Panc1 (cell line): ENCODE measurements around the gene STARD3NL. TPM values are rescaled to one million over a fixed set of nuclear protein-coding genes. Genes with fewer than 3 reads are reported as not detected.

ENCODE experiments used
- ATAC-seq: fragments of 200-7000 bp; cut with Tn5 transposase; 2 replicates; pipeline ENCODE4 v1.9.1; 2020; ENCODE audit warnings: mild to moderate bottlenecking, moderate library complexity
- BruUV-seq: library from RNA; stranded (reverse); fragments of 400-500 nt; replicated peaks from 2 replicates; lab custom pipeline; 2021; lab: Mats Ljungman, UMichigan
- CTCF ChIA-PET: fragments of 300-600 bp; sonication (Branson Sonifier 250); formaldehyde crosslinking; loops from one replicate; lab custom pipeline; 2022; ENCODE audit warnings: antibody characterized with exemption; lab: Charles Lee
- POLR2A ChIA-PET: fragments of 300-600 bp; sonication (Branson Sonifier 250); formaldehyde crosslinking; loops from one replicate; lab custom pipeline; 2022; ENCODE audit warnings: antibody characterized with exemption; lab: Charles Lee
- DNase-seq: peaks from one replicate; pipeline ENCODE4 v3.0.0-alpha.2; 2010; ENCODE audit warnings: low read depth, low spot score
- H3K27ac ChIP-seq: 2 replicates; pipeline ENCODE4 v1.5.1; 2011; ENCODE audit warnings: mild to moderate bottlenecking, low read length, inconsistent platforms
- H3K27me3 ChIP-seq: fragments of 200-500 bp; sonication (Bioruptor generic); 2 replicates; pipeline ENCODE4 v1.6.0; 2014; ENCODE audit warnings: low read length, inconsistent platforms; ENCODE audit not compliant: control insufficient read depth, insufficient read depth
- H3K36me3 ChIP-seq: fragments of 200-500 bp; sonication (Bioruptor generic); 2 replicates; pipeline ENCODE4 v1.5.1; 2014; ENCODE audit warnings: inconsistent platforms, mild to moderate bottlenecking, low read length, moderate library complexity; ENCODE audit not compliant: control insufficient read depth, insufficient read depth
- H3K4me1 ChIP-seq: 2 replicates; pipeline ENCODE4 v1.5.1; 2011; ENCODE audit warnings: inconsistent platforms, mild to moderate bottlenecking, low read length, moderate library complexity; ENCODE audit not compliant: control insufficient read depth, insufficient read depth
- H3K4me3 ChIP-seq, 2 experiments: 2 replicates each; pipeline ENCODE4 v1.5.1; 2011 to 2012; ENCODE audit warnings: low read depth in 2 of 2, low read length in 2 of 2, mild to moderate bottlenecking in 2 of 2, inconsistent platforms in 1 of 2, moderate library complexity in 1 of 2
- H3K9me3 ChIP-seq: fragments of 200-500 bp; sonication (Bioruptor generic); 2 replicates; pipeline ENCODE4 v1.5.1; 2014; ENCODE audit warnings: low read depth, mild to moderate bottlenecking, inconsistent platforms, low read length, moderate library complexity; ENCODE audit not compliant: control insufficient read depth, insufficient read depth
- CTCF ChIP-seq: fragments of 450-650 bp; IDR thresholded peaks from 2 replicates; pipeline ENCODE4 v1.5.1; 2017; ENCODE audit warnings: mild to moderate bottlenecking
- POLR2AphosphoS5 ChIP-seq: IDR thresholded peaks from 2 replicates; pipeline ENCODE4 v1.6.1; 2012; ENCODE audit warnings: mild to moderate bottlenecking, low read depth, low read length, moderate library complexity
- REST ChIP-seq, 2 experiments: IDR thresholded peaks; 2 replicates each; pipeline ENCODE4 v1.6.1; 2011 to 2012; ENCODE audit warnings: low read depth in 2 of 2, control low read depth in 1 of 2, low read length in 1 of 2, mild to moderate bottlenecking in 1 of 2, moderate library complexity in 1 of 2; ENCODE audit not compliant: insufficient read depth in 1 of 2
- SIN3A ChIP-seq: IDR thresholded peaks from 2 replicates; pipeline ENCODE4 v1.6.1; 2012; ENCODE audit warnings: low read depth, mild to moderate bottlenecking, low read length, moderate library complexity, borderline replicate concordance; ENCODE audit not compliant: insufficient read depth
- TCF7L2 ChIP-seq: IDR thresholded peaks from 2 replicates; pipeline ENCODE4 v1.6.1; 2011; ENCODE audit warnings: mild to moderate bottlenecking, low read depth, low read length, inconsistent platforms
- in situ Hi-C: cut with HindIII; loops from 2 replicates; pipeline ENCODE4 v1.10.0; 2016; ENCODE audit warnings: low sequenced_read_pairs, low pct_unique_long_range_greater_than_20kb
- intact Hi-C: fragments of 100-400 bp; cut with micrococcal nuclease; formaldehyde crosslinking; loops from one replicate; pipeline ENCODE4 v1.10.0; 2022; ENCODE audit not compliant: unreplicated experiment
- total RNA-seq: library from RNA; stranded (reverse); gene quantifications from one replicate; pipeline ENCODE4 v1.2.1, GENCODE V29; 2021; ENCODE audit not compliant: unreplicated experiment

STARD3NL gene
- total RNA-seq, 1 experiment from 2014 or later: 75.7 TPM

- Histone ChIP-seq H3K9me3 (no peaks in the 10 kb centered on the region), H3K4me1 (no peaks in the 10 kb centered on the region), H3K27me3 (no peaks in the 10 kb centered on the region), H3K27ac (no peak overlapping the region), H3K4me3 (no peak overlapping the region), H3K36me3 (peaks cover 10% of the 10 kb centered on the region)
- POLR2A ChIA-PET: no interaction called here
- ATAC-seq (no peak), DNase-seq (no peak)
- BruUV-seq: no TSS peak
- intact Hi-C loops (loop anchor here (5.0 kb wide), 1 partner anchor 100 kb away; no protein-coding TSS in a partner anchor), in situ Hi-C loops (no loop called here)
- TF ChIP-seq SIN3A (no peak), POLR2AphosphoS5 (no peak), CTCF (no peak), TCF7L2 (no peak), REST (IDR thresholded peaks at IDR 0.05; ENCODE audit: insufficient read depth in 1 of 2, low read depth in 2 of 2, low read length in 1 of 2) (no peak)
- CTCF ChIA-PET: no interaction called here
Observed at GRCh38 chr7:38217672-38218071, 39.6 kb downstream of the STARD3NL start.

GRCh38 chr7:38220452-38220851 lies 42.4 kb downstream of the STARD3NL start:
- BruUV-seq: no TSS peak
- no peak for TF ChIP-seq SIN3A
- TF ChIP-seq REST (IDR thresholded peaks at IDR 0.05; ENCODE audit: insufficient read depth in 1 of 2, low read depth in 2 of 2, low read length in 1 of 2): no peak
- no peak for TF ChIP-seq TCF7L2
- TF ChIP-seq POLR2AphosphoS5: no peak
- TF ChIP-seq CTCF: no peak
- ChIA-PET CTCF (interaction anchor here (1.5 kb wide), 1 partner anchor 115 kb away, joined by 4 read pairs; no protein-coding TSS in a partner anchor), POLR2A (no interaction called here)
- Histone ChIP-seq H3K4me1 (no peaks in the 10 kb centered on the region), H3K9me3 (no peaks in the 10 kb centered on the region), H3K4me3 (no peak overlapping the region), H3K27ac (no peak overlapping the region), H3K27me3 (no peaks in the 10 kb centered on the region), H3K36me3 (peaks cover 7% of the 10 kb centered on the region)
- in situ Hi-C loops: no loop called here
- intact Hi-C loops: loop anchor here (5.0 kb wide), 2 partner anchors 303 to 318 kb away; partner anchors contain the start of gene SFRP4
- no peak for ATAC-seq
- no peak for DNase-seq
